ENCODE measurements around the gene NTRK3.

GRCh38 chr15:88302373-88302772 lies 45.8 kb upstream of the NTRK3 start:
- TF ChIP-seq CTCF (IDR thresholded peaks at IDR 0.05; ENCODE audit: control extremely low read depth in 1 of 3, insufficient read depth in 1 of 3, low read depth in 1 of 3, low read length in 3 of 3) (no peak), EGR1 (IDR thresholded peaks at IDR 0.05; ENCODE audit: borderline replicate concordance, low read depth, low read length) (no peak), POLR2A (IDR thresholded peaks at IDR 0.05; ENCODE audit: control extremely low read depth in 1 of 2, low read depth in 2 of 2, low read length in 2 of 2) (no peak), BCL11A (IDR thresholded peaks at IDR 0.05; ENCODE audit: low read depth in 2 of 2, low read length in 2 of 2) (no peak), RAD21 (IDR thresholded peaks at IDR 0.05 in 1 of 2, conservative IDR thresholded peaks at IDR 0.05 in 1 of 2; ENCODE audit: low read depth in 2 of 2, low read length in 2 of 2) (no peak), RFX5 (IDR thresholded peaks at IDR 0.05; ENCODE audit: borderline replicate concordance, low read depth, low read length) (no peak), RNF2 (IDR thresholded peaks at IDR 0.05; ENCODE audit: borderline replicate concordance, low read depth, low read length, missing control alignments, poor library complexity, severe bottlenecking) (no peak), HDAC2 (IDR thresholded peaks at IDR 0.05; ENCODE audit: borderline replicate concordance in 1 of 2, low read depth in 2 of 2, low read length in 2 of 2) (no peak), TEAD4 (IDR thresholded peaks at IDR 0.05; ENCODE audit: low read depth, low read length) (no peak), TAF1 (IDR thresholded peaks at IDR 0.05; ENCODE audit: low read depth, low read length) (no peak)
- TF ChIP-seq, protein P1, sequence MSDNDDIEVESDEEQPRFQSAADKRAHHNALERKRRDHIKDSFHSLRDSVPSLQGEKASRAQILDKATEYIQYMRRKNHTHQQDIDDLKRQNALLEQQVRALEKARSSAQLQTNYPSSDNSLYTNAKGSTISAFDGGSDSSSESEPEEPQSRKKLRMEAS (IDR thresholded peaks at IDR 0.05) = no peak
